NCI-H1694 (cell line): ENCODE data around the gene PLA2G1B.

ENCODE experiments used
- DNase-seq: peaks from one replicate; lab custom pipeline; 2025; lab: John Stamatoyannopoulos, UW

The PLA2G1B gene

DNA sequence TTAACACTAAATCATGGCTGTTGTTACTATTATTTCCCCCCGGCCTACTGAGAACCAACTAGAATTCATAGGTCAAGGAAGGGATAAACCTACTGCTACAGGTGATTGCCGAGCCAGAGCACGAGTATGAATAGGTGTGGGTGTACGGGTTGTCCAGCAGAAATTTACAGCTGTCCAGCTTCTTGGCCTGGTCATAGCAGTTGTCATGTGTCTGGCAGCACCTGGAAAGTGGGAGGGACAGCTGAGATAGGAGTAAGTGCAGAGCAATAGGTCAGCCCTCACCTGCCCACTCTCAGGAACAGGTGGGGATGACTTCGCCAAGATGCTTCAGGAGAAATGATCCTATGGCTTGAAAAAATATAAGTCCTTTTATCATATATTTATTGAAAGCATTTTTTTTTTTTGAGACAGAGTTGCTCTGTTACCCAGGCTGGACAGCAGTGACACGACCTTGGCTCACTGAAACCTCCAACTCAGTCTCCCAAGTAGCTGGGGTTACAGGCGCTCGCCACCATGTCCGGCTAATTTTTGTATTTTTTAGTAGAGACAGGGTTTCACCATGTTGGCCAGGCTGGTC lies 2.6 kb downstream of the PLA2G1B start:
- no peak for DNase-seq

DNA sequence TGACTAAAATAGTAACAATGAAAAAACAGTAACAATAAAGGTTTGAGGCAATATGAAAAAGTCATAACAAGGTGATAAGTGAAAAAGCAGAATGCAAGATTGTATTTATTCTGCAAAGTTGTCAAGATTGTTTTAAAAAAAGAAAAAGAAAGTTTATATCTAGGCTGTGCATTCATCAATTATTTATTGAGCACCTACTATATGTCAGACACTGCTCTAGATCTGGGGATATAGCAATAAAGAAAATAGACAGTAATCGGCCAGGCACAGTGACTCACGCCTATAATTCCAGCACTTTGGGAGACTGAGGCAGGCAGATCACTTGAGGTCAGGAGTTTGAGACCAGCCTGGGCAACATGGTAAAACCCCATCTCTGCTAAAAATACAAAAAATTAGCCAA lies 3.8 kb downstream of the PLA2G1B start:
- no peak for DNase-seq

DNA sequence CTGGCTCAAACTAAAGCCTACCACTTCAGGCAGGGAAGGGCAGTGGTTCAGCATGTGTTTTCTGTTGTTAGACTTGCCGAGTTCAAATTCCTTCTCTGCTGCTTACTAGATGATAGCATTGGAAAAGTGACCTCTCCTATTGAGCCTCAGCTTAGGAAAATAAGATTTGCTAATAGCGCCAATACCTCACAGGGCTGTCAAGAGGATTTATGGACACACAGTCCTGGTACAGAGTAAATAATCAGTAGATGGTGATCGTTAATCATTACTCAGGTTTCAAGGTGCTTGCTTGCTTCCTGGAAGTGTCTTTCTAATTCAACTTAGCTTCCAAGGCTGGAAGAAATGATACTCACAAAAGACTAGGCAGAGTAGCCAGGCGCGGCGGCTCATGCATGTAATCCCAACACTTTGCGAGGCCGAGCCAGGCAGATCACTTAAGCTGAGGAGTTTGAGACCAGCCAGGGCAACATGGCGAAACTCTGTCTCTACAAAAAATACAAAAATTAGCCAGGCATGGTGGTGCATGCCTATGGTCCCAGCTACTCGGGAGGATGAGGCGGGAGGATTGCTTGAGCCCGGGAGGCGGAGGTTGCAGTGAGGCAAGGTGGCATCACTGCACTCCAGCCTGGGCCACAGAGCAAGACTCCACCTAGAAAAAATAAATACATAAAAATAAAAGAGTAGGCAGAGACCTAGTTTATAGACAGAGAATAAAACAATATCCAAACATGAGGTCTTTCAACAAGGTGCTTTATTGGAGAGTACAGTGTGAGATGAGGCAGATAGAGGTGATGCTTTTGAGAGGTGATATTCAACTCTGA lies 6.0 kb downstream of the PLA2G1B start:
- no peak for DNase-seq

DNA sequence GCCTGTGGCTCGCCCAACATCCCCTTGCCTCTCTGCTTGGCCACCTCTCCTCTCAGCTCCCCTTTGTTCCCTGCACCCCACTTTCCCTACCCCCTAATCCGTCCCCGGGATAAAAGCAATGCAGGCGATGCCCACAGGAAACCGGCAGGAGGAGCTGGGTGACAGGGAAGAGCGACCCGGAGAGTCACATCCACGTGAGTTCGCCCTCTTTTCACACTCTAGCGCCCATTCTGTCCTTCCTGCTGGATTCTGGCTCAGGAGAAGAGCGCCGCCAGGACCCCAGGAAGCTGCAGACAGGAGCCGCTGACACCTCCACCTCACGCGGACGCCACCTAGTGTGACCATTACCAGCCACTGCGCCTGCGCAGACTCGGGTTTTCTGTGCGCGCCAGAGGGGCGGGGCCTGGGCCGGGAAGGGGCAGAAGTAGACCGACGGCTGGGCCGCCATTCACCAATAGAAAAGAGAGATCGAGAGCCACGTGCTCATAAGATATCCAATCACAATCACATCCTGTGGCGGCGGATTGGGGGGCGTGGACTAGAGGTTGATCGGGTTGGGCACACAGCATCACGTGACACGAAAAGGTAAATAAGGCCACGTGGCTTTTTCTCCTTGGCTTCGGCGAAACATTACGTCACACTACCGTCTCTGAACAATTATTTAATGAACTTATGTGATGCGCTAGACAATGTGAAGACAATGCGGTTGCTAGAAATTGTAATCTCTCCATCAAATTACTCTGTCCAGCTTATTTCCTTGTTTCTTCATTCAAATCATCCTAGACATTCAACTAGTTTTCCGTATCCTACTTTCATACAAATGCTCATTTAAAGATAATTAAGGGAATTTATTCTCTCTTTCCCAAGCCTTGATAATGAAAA lies 10.1 kb downstream of the PLA2G1B start:
- DNase-seq = peak; percentile 99

DNA sequence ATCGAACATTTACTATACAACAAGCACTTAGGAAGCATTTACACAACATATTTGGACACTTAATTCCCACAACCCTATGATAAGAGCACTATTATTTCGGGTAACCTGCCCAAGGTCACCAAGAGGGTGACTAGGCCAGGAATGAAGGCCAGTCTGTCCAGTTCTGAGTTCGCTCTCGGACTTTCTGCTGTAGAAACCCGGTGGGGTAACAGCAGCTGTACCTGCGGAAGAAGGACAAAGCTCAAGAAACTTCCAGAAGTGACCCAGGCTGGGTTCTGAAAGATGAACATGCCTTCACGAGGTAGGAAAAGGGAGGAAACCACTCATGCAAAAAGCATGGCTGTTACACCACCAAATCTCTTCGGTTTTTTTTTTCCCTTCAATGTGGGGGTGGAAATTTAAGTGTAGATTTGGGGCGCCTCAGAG lies 10.8 kb downstream of the PLA2G1B start:
- no peak for DNase-seq

DNA sequence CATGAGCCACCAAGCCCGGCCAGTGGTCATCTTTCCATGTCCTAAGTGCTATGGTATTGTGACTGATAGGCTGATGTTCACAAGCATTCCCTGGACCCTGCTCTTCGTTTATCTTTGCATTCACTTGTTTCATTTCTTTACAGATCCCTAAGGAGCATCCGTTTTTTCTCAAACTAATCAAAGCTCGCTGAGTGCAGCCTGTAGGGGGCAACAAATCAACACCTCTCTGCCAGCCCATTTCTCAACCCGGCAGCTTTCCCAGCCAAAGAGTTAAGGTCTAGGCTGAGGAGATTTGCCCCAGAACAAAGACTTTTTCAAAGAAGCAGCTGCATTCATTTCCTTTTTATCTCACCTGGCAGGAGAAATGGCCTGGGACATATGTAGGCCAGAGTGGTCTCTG lies 13.4 kb downstream of the PLA2G1B start:
- no peak for DNase-seq

DNA sequence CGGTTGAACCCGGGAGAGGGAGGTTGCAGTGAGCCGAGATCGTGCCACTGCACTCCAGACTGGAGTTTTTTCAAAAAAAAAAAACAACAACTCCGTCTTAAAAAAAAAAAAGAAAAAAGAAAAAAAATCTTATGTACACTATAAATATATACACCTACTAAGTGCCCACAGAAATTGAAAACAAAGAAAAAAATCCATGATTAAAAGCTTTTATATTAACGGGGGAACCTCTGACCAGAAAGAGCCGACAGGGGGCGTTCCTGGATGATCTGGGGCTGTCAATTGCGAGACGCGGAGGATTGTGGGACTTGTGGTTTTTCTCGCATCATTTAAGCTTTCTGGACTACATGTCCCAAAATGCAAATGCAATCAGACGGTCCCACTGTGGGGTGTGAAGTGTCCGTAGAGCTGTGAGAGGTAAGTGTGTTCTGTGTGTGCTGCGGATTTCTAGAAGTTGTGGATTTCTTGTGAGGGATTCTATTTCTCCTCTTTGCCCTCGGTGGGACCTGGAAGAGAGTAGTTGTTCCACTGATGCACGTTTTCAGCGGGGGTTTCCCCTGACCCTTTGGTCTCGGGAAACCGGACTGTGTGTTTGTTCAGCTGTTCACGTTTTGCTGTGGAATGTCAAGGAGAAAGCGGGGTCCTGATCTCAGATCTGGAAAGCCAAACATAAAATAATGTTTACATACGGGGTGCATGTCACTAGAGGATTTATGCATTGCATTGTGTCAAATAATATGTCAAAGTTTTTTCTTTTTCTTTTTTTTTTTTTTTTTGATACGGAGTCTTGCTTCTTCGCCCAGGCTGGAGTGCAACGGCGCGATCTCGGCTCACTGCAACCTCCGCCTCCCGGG lies 25.4 kb downstream of the PLA2G1B start, which contains the start of gene SIRT4:
SIRT4 (plus strand) TSS at position 360 of the 854 bp plus-strand sequence. CDS start 1,241 bp downstream, outside the sequence.
- DNase-seq = peak; percentile 90

DNA sequence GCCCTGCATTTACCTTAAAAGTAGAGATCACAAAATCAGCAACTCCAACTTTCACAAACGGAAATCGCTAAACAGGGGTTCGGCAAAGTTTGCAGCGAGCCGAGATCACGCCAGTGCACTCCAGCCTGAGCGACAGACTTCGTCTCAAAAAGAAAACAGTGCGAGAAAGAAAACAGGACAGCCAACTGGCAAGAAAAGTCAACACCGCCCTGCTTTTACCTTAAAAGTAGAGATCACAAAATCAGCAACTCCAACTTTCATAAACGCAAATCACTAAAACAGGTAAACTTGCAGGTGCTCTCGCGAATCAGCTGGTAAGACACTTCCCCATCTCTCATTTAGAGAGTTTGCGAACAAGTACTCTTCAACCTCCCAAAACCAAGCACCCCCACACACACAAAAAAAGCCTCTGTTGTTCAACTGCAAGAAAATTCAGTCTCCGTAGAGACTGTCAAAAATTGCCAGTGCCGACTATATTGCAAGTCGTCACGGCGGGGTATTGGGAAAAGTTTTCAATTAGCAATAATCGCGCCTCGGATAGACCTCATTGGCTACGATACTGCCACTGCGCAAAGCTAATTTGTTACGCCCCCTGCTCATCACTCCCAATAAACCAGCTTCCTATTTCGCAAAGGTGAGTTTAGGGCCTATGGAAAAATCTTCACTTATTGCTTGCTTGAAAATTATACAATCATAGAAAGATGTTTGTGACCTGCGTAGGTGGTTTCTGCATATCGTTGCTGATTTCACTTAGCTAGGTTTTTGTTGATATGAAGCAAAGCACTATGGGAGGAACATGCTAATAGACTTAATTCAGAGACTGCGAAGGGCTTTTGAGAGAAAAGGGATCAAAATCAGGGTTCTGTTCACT lies 34.7 kb downstream of the PLA2G1B start, which contains the start of gene RNU4-1:
RNU4-1 (minus strand) TSS at position 577 of the 871 bp plus-strand sequence.
- peak; percentile 88 for DNase-seq

DNA sequence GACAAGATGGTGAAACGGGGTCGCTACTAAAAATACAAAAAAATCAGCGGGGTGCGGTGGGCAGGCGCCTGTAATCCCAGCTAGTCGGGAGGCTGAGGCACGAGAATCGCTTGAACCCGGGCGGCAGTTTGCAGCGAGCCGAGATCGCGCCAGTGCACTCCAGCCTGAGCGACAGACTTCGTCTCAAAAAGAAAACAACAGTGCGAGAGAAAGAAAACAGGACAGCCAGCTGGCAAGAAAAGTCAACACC lies 35.2 kb downstream of the PLA2G1B start:
- no peak for DNase-seq

DNA sequence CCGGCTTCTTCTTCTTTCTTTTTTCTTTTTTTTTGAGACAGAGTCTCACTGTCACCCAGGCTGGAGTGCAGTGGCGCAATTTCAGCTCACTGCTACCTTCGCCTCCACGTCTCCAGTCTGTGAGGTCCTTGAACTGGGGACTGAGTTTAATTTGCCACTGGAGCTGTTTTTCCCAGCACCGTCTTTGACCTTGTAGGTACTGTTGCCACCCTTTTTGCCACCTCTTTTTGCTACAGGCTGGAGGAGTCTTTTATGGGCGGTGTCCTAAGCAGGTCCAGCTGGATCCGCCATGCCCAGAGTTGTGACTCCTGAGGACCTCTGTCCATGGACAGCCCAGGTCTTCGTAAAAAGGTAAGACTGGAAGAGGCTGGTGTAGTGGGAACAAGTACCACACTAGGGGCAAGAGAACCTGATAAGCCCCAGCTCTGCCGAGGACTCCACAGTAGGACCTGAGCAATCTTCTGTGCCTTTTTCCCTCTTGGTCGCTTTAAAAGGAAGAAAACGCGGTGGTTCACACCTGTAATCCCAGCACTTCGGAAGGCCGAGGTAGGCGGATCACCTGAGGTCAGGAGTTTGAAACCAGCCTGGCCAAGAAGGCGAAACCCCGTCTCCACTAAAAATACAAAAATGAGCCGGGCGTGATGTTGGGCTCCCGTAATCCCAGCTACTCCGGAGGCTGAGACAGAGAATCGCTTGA lies 36.8 kb downstream of the PLA2G1B start:
- DNase-seq = no peak

DNA sequence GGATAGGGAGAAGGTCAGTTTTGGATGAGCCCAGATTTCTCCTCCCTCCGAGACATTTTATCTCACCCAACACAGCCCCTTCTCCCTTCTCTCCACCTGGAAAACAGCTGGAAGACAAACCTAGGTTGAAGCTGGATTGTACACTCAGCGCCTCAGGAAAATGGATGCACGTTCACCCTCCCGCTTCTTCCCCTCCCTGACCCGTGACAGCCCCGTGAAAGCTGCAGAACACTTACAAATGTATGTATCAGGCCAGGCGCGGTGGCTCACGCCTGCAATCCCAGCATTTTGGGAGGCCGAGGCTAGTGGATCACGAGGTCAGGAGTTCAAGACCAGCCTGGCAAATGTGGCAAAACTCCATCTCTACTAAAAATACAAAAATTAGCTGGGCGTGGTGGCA lies 40.1 kb downstream of the PLA2G1B start:
- DNase-seq = no peak

DNA sequence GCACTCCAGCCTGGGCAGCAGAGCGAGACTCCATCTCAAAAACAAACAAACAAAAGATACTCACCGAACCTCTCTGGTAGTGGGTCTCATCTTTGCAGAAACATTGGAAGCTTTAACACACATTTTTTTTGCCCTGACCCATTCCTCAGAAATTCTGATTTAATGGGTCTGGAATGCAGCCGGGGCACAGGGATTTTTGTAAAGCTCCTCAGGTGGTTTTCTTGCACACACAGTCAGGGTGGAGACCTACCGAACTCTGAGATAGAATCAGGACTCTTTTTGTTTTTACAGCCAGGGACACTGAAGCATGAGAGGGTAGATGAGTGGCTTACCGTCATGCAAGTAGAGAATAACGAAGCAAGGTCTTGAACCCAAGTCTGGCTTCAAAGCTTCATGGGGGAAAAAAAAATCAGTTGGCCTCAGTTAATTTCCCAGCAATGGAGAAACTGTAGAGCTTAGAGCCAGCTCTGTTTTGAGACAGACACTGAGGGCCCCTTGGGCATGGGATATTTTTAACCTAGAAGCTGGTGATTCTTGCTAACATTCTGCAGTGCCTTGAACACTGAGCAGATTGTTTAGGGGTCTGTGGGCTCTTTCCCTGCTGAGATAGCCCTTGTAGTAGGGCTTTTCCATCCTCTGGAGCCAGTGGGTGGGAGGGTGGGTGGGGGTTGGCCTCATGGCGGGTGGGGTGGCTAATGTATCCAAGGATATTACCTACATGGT lies 40.6 kb downstream of the PLA2G1B start:
- no peak for DNase-seq

DNA sequence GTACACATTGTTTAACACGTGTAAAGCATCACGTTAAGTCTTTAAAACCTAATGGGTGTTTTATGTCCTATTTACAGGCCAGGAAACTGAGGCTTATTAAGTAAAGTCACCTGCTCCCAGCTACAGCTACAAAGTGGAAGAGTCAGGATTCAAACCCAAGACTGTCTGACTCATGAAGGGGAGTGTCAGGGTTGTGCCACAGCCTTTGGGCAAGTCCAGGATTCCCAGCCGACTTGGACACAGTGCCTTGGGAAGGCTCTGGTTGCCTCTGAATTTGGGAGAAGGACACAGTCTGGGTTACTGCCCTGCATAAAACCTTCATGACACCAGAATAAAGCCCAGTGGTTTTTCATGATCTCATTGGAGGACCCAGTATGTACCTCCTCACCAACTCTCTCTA lies 43.2 kb downstream of the PLA2G1B start:
- no peak for DNase-seq

DNA sequence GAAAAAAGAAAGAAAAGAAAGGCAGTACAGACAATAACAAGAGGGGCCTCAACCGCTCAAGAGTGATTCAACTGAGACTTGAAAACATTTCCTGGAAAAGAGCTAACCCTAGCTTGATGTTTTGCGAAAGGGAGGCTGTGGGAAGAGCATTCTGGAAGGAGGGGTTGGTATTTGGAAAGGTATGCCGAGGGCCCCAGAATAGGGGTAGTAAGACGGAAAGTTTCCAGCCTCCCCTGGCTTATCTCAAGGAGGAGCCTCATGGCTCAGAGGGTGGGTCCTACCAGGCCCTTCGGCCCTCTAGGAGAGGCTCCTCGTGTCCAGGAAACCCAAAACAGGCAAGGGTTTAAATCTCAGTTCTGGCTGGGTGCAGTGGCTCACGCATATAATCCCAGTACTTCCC lies 44.3 kb downstream of the PLA2G1B start:
- DNase-seq = no peak

DNA sequence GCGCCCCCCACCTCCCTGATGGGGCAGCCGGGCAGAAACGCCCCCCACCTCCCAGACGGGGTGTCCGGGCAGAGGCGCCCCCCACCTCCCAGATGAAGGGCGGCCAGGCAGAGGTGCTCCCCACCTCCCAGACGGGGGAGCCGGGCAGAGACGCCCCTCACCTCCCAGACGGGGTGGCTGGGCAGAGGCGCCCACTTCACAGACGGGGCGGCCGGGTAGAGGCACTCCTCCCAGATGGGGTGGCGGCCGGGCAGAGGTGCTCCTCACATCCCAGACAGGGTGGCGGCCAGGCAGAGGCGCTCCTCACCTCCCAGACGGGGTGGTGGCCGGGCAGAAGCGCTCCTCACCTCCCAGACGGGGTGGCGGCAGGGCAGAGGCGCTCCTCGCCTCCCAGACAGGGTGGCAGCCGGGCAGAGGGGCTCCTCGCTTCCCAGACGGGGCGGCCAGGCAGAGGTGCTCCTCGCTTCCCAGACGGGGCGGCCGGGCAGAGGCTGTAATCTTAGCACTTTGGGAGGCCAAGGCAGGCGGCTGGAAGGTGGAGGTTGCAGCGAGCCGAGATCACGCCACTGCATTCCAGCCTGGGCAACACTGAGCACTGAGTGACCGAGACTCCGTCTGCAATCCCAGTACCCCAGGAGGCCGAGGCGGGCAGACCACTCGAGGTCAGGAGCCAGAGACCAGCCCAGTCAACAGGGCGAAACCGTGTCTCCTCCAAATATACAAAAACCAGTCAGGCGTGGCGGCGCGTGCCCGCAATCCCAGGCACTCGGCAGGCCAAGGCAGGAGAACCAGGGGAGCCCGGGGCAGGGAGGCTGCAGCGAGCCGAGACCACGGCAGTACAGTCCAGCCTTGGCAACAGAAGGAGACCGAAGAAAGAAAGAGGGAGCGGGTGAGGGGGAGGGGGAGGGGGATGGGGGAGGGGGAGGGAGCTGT lies 49.2 kb downstream of the PLA2G1B start:
- no peak for DNase-seq

DNA sequence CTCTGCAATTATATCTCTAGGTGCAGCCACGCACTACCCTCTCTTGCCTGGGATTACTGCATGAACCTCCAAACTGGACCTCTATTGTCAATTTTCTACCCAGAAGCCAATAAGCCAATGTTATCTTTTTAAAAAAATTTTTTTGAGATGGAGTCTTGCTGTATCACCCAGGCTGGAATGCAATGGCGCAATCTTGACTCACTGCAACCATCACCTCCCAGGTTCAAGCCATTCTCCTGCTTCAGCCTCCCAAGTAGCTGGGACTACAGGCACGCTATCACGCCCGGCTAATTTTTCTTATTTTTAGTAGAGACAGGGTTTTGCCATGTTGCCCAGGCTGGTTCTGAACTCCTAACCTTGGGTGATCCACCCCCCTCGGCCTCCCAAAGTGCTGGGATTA lies 50.8 kb downstream of the PLA2G1B start:
- DNase-seq = no peak
